Natural killer cell (primary cell): ENCODE measurements around the gene SCAMP1. TPM values are rescaled to one million over a fixed set of nuclear protein-coding genes. Genes with fewer than 3 reads are reported as not detected.

Experiments used
- ATAC-seq, 3 donors: fragments of 150-1000 bp in 2 of 3; fragments of 200-7000 bp in 1 of 3; cut with Tn5 transposase; 1 replicate in 1 of 3; 2 replicates in 2 of 3; pipeline ENCODE4 v1.10.0; 2021; ENCODE audit warnings: mild to moderate bottlenecking in 2 of 3, moderate library complexity in 2 of 3
- DNase-seq, 2 donors: peaks; one replicate each; pipeline versions ENCODE4 v3.0.0 to v3.0.0-alpha.2; 2013 to 2021; ENCODE audit warnings: mixed read lengths in 1 of 2
- H3K27ac ChIP-seq: one replicate; pipeline ENCODE4 v1.5.1; 2013; ENCODE audit warnings: mild to moderate bottlenecking, low read length
- H3K27me3 ChIP-seq: one replicate; pipeline ENCODE4 v1.6.1; 2013; ENCODE audit warnings: low read length; ENCODE audit not compliant: control insufficient read depth, insufficient read depth
- H3K36me3 ChIP-seq: one replicate; pipeline ENCODE4 v1.6.1; 2013; ENCODE audit warnings: low read length; ENCODE audit not compliant: control insufficient read depth, insufficient read depth
- H3K4me1 ChIP-seq: one replicate; pipeline ENCODE4 v1.6.1; 2013; ENCODE audit warnings: low read length; ENCODE audit not compliant: control insufficient read depth, insufficient read depth
- H3K4me3 ChIP-seq: one replicate; pipeline ENCODE4 v1.5.1; 2013; ENCODE audit warnings: low read length
- H3K9me3 ChIP-seq: one replicate; pipeline ENCODE4 v1.6.1; 2013; ENCODE audit warnings: low read length; ENCODE audit not compliant: control insufficient read depth, insufficient read depth
- H3K27ac Mint-ChIP-seq, 2 donors: one replicate each; pipeline ENCODE4 v1.8.0; 2022; ENCODE audit warnings: mild to moderate bottlenecking in 2 of 2, mixed read lengths in 2 of 2, moderate library complexity in 1 of 2
- H3K27me3 Mint-ChIP-seq, 2 donors: one replicate each; pipeline ENCODE4 v1.8.0; 2022; ENCODE audit warnings: low read depth in 2 of 2, mixed read lengths in 2 of 2
- H3K36me3 Mint-ChIP-seq: one replicate; pipeline ENCODE4 v1.8.0; 2022; ENCODE audit warnings: mixed read lengths
- H3K4me1 Mint-ChIP-seq, 2 donors: one replicate each; pipeline ENCODE4 v1.8.0; 2022; ENCODE audit warnings: mixed read lengths in 2 of 2
- H3K4me3 Mint-ChIP-seq: one replicate; pipeline ENCODE4 v1.8.0; 2022; ENCODE audit warnings: mild to moderate bottlenecking, moderate library complexity, mixed read lengths
- H3K9me3 Mint-ChIP-seq, 2 donors: one replicate each; pipeline ENCODE4 v1.8.0; 2022; ENCODE audit warnings: mixed read lengths in 2 of 2
- CTCF ChIP-seq: fragments of 200-600 bp; IDR thresholded peaks from one replicate; pipeline ENCODE4 v1.8.0; 2022; ENCODE audit warnings: antibody characterized with exemption
- WGBS: methylation state at CpG from one replicate; pipeline ENCODE4 v1.1.7; 2013; ENCODE audit warnings: missing lambda C conversion rate; ENCODE audit not compliant: insufficient coverage; 5-methylcytosine and 5-hydroxymethylcytosine counted together
- intact Hi-C: fragments of 100-400 bp; cut with micrococcal nuclease; formaldehyde crosslinking; loops from one replicate; pipeline ENCODE4 v1.14.2; 2022
- total RNA-seq, 4 donors: library from RNA; stranded (reverse); fragments of 120-200 nt in 1 of 4; gene quantifications; one replicate each; pipeline versions ENCODE4 v1.2.3 to v1.2.4, GENCODE V29; 2013 to 2022

Gene SCAMP1
- total RNA-seq, 3 donors from 2014 or later (not counting 1 experiment from before 2014, with no cell fraction given): 19.9 to 27.1 (median 20.5) TPM

- H3K4me1 ChIP-seq: peaks cover 20% of the 10 kb centered on the region
- peaks cover 33 to 53% of the 10 kb centered on the region in 2 donors for H3K27me3 Mint-ChIP-seq
- H3K4me1 Mint-ChIP-seq: peaks cover 13 to 19% of the 10 kb centered on the region in 2 donors
- WGBS: 12% methylated on average over 16 of the region's 18 CpGs
- peak in 1 of 2 donors; percentile 22 for DNase-seq
- peak in 2 of 3 donors; percentile 47 to 54 for ATAC-seq
- H3K36me3 Mint-ChIP-seq: no peaks in the 10 kb centered on the region
- H3K4me3 ChIP-seq: peak overlapping the region; percentile 38
- H3K27me3 ChIP-seq: peaks cover 6% of the 10 kb centered on the region
- no peaks in the 10 kb centered on the region for H3K36me3 ChIP-seq
- intact Hi-C loops: no loop called here
- no peaks in the 10 kb centered on the region for H3K9me3 Mint-ChIP-seq
- peak overlapping the region; percentile 87 for H3K4me3 Mint-ChIP-seq
- no peak for TF ChIP-seq CTCF
- peak overlapping the region; percentile 41 to 45 for H3K27ac Mint-ChIP-seq
- H3K9me3 ChIP-seq: no peaks in the 10 kb centered on the region
- no peak overlapping the region for H3K27ac ChIP-seq
These were observed 148.9 kb downstream of the SCAMP1 start for GRCh38 chr5:78509145-78509865.

- peak overlapping the region in 1 of 2 donors; percentile 45 for H3K27ac Mint-ChIP-seq
These were observed 149.7 kb downstream of the SCAMP1 start for GRCh38 chr5:78509884-78510769.

GRCh38 chr5:78511121-78511906 is 150.9 kb downstream of the SCAMP1 start:
- Mint-ChIP-seq H3K27me3 (peaks cover 44 to 60% of the 10 kb centered on the region in 2 donors), H3K4me3 (peak overlapping the region; percentile 87), H3K36me3 (no peaks in the 10 kb centered on the region), H3K27ac (no peak overlapping the region), H3K9me3 (no peaks in the 10 kb centered on the region), H3K4me1 (peaks cover 13 to 19% of the 10 kb centered on the region in 2 donors)
- no peaks in the 10 kb centered on the region for H3K36me3 ChIP-seq
- DNase-seq: no peak
- intact Hi-C loops: no loop called here
- no peak for TF ChIP-seq CTCF
- no peak for ATAC-seq
- H3K9me3 ChIP-seq: no peaks in the 10 kb centered on the region
- H3K27me3 ChIP-seq: peaks cover 6% of the 10 kb centered on the region
- H3K27ac ChIP-seq: no peak overlapping the region
- 76% methylated on average over 10 of the region's 10 CpGs for WGBS
- peaks cover 20% of the 10 kb centered on the region for H3K4me1 ChIP-seq
- no peak overlapping the region for H3K4me3 ChIP-seq

More at GRCh38 chr5:78509884-78510769, 149.7 kb downstream of the SCAMP1 start:
- DNase-seq (peak; percentile 26 to 33), ATAC-seq (peak; percentile 57 to 79 (median 68))
- Mint-ChIP-seq H3K27me3 (peaks cover 35 to 55% of the 10 kb centered on the region in 2 donors), H3K36me3 (no peaks in the 10 kb centered on the region), H3K4me1 (peaks cover 13 to 19% of the 10 kb centered on the region in 2 donors), H3K4me3 (peak overlapping the region; percentile 87), H3K9me3 (no peaks in the 10 kb centered on the region)
- intact Hi-C loops: no loop called here
- TF ChIP-seq CTCF: no peak
- Histone ChIP-seq H3K9me3 (no peaks in the 10 kb centered on the region), H3K4me1 (peaks cover 20% of the 10 kb centered on the region), H3K36me3 (no peaks in the 10 kb centered on the region), H3K27ac (no peak overlapping the region), H3K4me3 (peak overlapping the region; percentile 38), H3K27me3 (peaks cover 6% of the 10 kb centered on the region)
- WGBS: 4% methylated on average over 61 of the region's 61 CpGs
